IPS-20b (cell line): ENCODE measurements around the gene PCK2.

Source experiments
- H3K27ac ChIP-seq: one replicate; pipeline ENCODE4 v1.5.1; 2013; ENCODE audit warnings: low read length
- H3K27me3 ChIP-seq: 2 replicates; pipeline ENCODE4 v1.6.1; 2013; ENCODE audit warnings: mild to moderate bottlenecking, low read length, inconsistent platforms; ENCODE audit not compliant: insufficient read depth
- H3K36me3 ChIP-seq: 2 replicates; pipeline ENCODE4 v1.6.1; 2013; ENCODE audit warnings: low read depth, mild to moderate bottlenecking, inconsistent platforms, low read length, moderate library complexity; ENCODE audit not compliant: insufficient read depth
- H3K4me1 ChIP-seq: 2 replicates; pipeline ENCODE4 v1.6.1; 2013; ENCODE audit warnings: mild to moderate bottlenecking, control low read depth, inconsistent platforms, low read length, moderate library complexity; ENCODE audit not compliant: insufficient read depth
- H3K4me3 ChIP-seq: 2 replicates; pipeline ENCODE4 v1.5.1; 2013; ENCODE audit warnings: mild to moderate bottlenecking, low read length, inconsistent platforms
- H3K9ac ChIP-seq: 2 replicates; pipeline ENCODE4 v1.6.1; 2013; ENCODE audit warnings: low read depth, mild to moderate bottlenecking, inconsistent platforms, low read length, moderate library complexity
- H3K9me3 ChIP-seq: 2 replicates; pipeline ENCODE4 v1.6.1; 2013; ENCODE audit warnings: mild to moderate bottlenecking, low read depth, low read length, inconsistent platforms; ENCODE audit not compliant: insufficient read depth

PCK2 gene

GRCh38 chr14:24130380-24130716 is 36.2 kb downstream of the PCK2 start, which contains the start of gene FITM1:
Gene FITM1, plus strand, starts transcription at chr14:24130659. Its CDS starts 905 bp downstream, at chr14:24131564.
- no peaks in the 10 kb centered on the region for H3K9me3 ChIP-seq
- H3K9ac ChIP-seq: no peak within 1 kb of the TSS
- H3K36me3 ChIP-seq: no peaks in the 10 kb centered on the region
- H3K4me1 ChIP-seq: 0 out of 2 replicates have a peak, but pooled peaks cover 3% of the 10 kb centered on the region
- H3K27me3 ChIP-seq: no peaks in the 10 kb centered on the region
- no peak within 1 kb of the TSS for H3K27ac ChIP-seq
- H3K4me3 ChIP-seq: no peak within 1 kb of the TSS

- no peaks in the 10 kb centered on the region for H3K36me3 ChIP-seq
- no peaks in the 10 kb centered on the region for H3K9me3 ChIP-seq
- 0 out of 2 replicates have a peak, but pooled peaks cover 5% of the 10 kb centered on the region for H3K4me1 ChIP-seq
- H3K4me3 ChIP-seq: no peak overlapping the region
- no peak overlapping the region for H3K9ac ChIP-seq
- no peaks in the 10 kb centered on the region for H3K27me3 ChIP-seq
- H3K27ac ChIP-seq: no peak overlapping the region
Observed at GRCh38 chr14:24130717-24131548, 36.8 kb downstream of the PCK2 start.

GRCh38 chr14:24131549-24131966 is 37.4 kb downstream of the PCK2 start:
- no peak overlapping the region for H3K9ac ChIP-seq
- no peaks in the 10 kb centered on the region for H3K36me3 ChIP-seq
- no peaks in the 10 kb centered on the region for H3K9me3 ChIP-seq
- H3K4me1 ChIP-seq: peaks cover 6% of the 10 kb centered on the region; the same call in 1 of the 2 replicates
- no peak overlapping the region for H3K27ac ChIP-seq
- H3K27me3 ChIP-seq: no peaks in the 10 kb centered on the region
- no peak overlapping the region for H3K4me3 ChIP-seq

GRCh38 chr14:24132061-24132685 is 38.1 kb downstream of the PCK2 start:
- Histone ChIP-seq H3K4me3 (no peak overlapping the region), H3K27me3 (no peaks in the 10 kb centered on the region), H3K9me3 (no peaks in the 10 kb centered on the region), H3K4me1 (peaks cover 11% of the 10 kb centered on the region), H3K9ac (no peak overlapping the region), H3K27ac (no peak overlapping the region), H3K36me3 (no peaks in the 10 kb centered on the region)

GRCh38 chr14:24132976-24133375 is 38.9 kb downstream of the PCK2 start:
- Histone ChIP-seq H3K4me1 (peaks cover 15% of the 10 kb centered on the region), H3K36me3 (peaks cover 6% of the 10 kb centered on the region), H3K9ac (no peak overlapping the region), H3K9me3 (no peaks in the 10 kb centered on the region), H3K4me3 (no peak overlapping the region), H3K27me3 (no peaks in the 10 kb centered on the region), H3K27ac (no peak overlapping the region)

GRCh38 chr14:24133735-24134134 is 39.6 kb downstream of the PCK2 start:
- Histone ChIP-seq H3K36me3 (peaks cover 13% of the 10 kb centered on the region), H3K9me3 (no peaks in the 10 kb centered on the region), H3K9ac (no peak overlapping the region), H3K27ac (no peak overlapping the region), H3K4me1 (peaks cover 15% of the 10 kb centered on the region), H3K4me3 (no peak overlapping the region), H3K27me3 (no peaks in the 10 kb centered on the region)

- peaks cover 15% of the 10 kb centered on the region for H3K4me1 ChIP-seq
- H3K9me3 ChIP-seq: no peaks in the 10 kb centered on the region
- H3K4me3 ChIP-seq: peak overlapping the region; percentile 78
- peak overlapping the region; percentile 67; the same call in 1 of the 2 replicates for H3K9ac ChIP-seq
- H3K27ac ChIP-seq: no peak overlapping the region
- H3K27me3 ChIP-seq: no peaks in the 10 kb centered on the region
- peaks cover 25% of the 10 kb centered on the region for H3K36me3 ChIP-seq
Observed at GRCh38 chr14:24135584-24135833, 41.4 kb downstream of the PCK2 start.

- H3K27ac ChIP-seq: no peak within 1 kb of the TSS
- H3K4me1 ChIP-seq: peaks cover 15% of the 10 kb centered on the region
- peak within 1 kb of the TSS; percentile 67; the same call in 1 of the 2 replicates for H3K9ac ChIP-seq
- no peaks in the 10 kb centered on the region for H3K9me3 ChIP-seq
- peak within 1 kb of the TSS; percentile 78 for H3K4me3 ChIP-seq
- peaks cover 25% of the 10 kb centered on the region for H3K36me3 ChIP-seq
- H3K27me3 ChIP-seq: no peaks in the 10 kb centered on the region
Observed at GRCh38 chr14:24135834-24136683, 41.9 kb downstream of the PCK2 start, which contains the start of gene PSME1. Gene PSME1, plus strand, starts transcription at chr14:24136194. Its CDS starts 69 bp downstream, at chr14:24136263.

GRCh38 chr14:24136684-24137528 is 42.8 kb downstream of the PCK2 start:
- H3K4me3 ChIP-seq: peak overlapping the region; percentile 78
- H3K4me1 ChIP-seq: peaks cover 15% of the 10 kb centered on the region
- H3K27me3 ChIP-seq: no peaks in the 10 kb centered on the region
- no peak overlapping the region for H3K27ac ChIP-seq
- peaks cover 25% of the 10 kb centered on the region for H3K36me3 ChIP-seq
- H3K9ac ChIP-seq: peak overlapping the region; percentile 64; the same call in 1 of the 2 replicates
- H3K9me3 ChIP-seq: no peaks in the 10 kb centered on the region

GRCh38 chr14:24137529-24138395 is 43.7 kb downstream of the PCK2 start:
- H3K27ac ChIP-seq: no peak overlapping the region
- H3K36me3 ChIP-seq: peaks cover 25% of the 10 kb centered on the region
- H3K27me3 ChIP-seq: no peaks in the 10 kb centered on the region
- no peaks in the 10 kb centered on the region for H3K9me3 ChIP-seq
- no peak overlapping the region for H3K9ac ChIP-seq
- no peak overlapping the region for H3K4me3 ChIP-seq
- H3K4me1 ChIP-seq: peaks cover 18% of the 10 kb centered on the region
